GM18511 (cell line): Measurements from ENCODE around the gene ANKRD6.
"Not testable (repeated sequence)": the region's sequence is repeated elsewhere in the genome, so short reads cannot be mapped to it uniquely, and the experiment has no call there.

Experiments
- ATAC-seq: cut with Tn5 transposase; IDR thresholded peaks from one replicate; pipeline ENCODE4 v1.9.1; 2021; ENCODE audit warnings: mild to moderate bottlenecking, moderate library complexity; ENCODE audit not compliant: unreplicated experiment

ANKRD6 gene

DNA sequence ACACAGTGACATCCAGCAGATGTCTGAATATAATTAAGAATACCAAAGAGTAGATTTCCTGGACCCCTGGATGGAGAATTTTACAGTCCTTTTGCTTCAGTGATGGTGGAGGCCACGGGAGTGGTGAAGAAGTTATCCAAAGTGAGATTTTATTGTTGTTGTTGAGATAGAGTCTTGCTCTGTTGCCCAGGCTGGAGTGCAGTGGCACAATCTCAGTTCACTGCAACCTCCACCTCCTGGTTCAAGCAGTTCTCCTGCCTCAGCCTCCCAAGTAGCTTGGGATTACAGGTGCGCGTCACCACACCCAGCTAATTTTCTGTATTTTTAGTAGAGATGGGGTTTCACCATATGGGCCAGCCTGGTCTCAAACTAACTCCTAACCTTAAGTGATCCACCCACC is 208.6 kb downstream of the ANKRD6 start:
- not testable (repeated sequence) for ATAC-seq

GRCh38 chr6:89642956-89643355 is 210.0 kb downstream of the ANKRD6 start:
- ATAC-seq: no peak

- no peak for ATAC-seq
Measured at GRCh38 chr6:89643406-89643805, 210.5 kb downstream of the ANKRD6 start.

- no peak for ATAC-seq
Measured at GRCh38 chr6:89644864-89645263, 211.9 kb downstream of the ANKRD6 start.

DNA sequence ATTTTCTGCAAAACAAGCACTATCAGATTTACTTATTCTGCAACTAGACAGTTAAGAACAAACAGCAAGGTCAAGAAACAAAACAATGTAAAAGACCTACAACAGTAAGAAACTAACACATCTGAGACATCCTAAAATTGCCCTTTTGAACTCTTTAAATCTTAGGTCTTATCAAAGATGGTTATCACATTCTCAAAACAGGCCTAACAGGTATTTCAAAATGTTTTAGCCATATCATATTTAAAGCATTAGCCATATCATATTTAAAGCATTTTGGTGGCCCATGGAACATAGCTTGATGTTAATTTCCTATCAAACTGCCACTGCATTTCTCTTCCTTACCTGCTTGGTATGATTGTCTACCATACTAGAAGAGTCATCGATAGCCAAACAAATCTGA is 216.7 kb downstream of the ANKRD6 start:
- ATAC-seq: no peak

DNA sequence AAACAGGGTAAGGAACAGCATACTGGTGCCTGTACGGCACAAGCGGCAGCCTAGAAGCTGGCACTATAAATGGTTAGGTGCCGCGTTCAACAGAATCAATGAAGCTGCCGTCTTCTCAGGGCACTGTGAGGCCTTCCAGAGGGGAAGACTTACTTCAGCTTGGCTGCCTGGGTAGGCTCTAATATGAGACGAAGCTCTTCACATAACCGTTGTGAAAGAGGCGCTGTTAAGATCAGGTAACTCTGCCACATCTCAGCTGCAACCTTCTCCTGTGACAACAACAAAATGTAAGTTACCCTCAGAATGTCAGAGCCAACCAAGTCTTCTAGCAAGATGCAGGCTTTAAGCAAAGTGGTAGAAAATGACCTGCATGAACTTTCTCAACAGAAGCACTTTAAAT is 217.6 kb downstream of the ANKRD6 start:
- no peak for ATAC-seq

GRCh38 chr6:89655122-89655521 is 222.2 kb downstream of the ANKRD6 start:
- ATAC-seq: no peak

DNA sequence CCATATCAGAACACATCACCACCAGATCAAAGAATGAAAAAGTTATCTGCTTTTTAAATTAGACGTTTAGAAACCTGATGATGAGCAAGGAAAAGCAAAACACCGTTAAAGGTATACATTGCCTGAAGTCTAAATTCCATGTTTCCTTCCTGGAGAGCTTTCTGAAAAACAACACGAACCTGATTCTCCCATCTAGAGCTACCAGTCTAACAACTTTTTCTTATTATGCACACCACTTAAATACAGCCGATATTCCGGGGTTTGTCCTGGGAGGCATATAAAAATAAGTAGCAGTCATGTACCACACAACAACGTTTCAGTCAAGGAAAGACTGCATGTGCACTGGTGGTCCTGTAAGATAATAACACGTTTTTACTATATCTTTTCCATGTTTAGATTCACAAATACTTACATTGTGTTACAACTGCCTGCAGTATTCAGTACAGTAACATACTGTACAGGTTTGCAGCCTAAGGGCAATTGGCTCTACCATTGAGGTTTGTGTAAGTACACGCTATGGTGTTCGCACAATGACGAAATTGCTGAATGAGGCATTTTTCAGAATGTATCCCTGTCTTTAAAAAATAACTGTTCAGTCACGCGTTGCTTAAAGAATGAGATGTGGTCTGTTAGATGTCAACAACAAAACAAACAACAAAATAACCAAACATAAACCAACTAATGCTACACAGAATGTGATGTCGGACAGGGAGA is 224.7 kb downstream of the ANKRD6 start:
- no peak for ATAC-seq

DNA sequence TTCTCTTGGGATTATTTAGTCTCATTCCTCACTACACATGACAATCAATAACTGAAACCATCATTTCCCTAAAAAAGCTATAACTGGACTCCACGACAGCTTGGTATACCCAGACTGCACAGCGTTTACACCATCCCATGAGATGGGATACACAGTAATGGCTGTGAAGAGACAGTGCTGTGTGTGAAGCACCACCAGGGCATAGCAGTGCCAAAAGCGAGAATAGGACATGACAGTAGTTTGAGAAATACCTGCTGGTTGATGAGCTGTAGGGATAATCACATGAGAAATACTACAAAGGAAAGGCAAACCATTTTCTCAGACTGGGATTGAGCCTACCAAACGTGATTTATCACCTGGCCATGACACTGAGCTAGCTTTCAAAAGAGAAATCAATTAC is 228.0 kb downstream of the ANKRD6 start:
- ATAC-seq: no peak

- ATAC-seq: no peak
Measured at GRCh38 chr6:89661559-89661958, 228.6 kb downstream of the ANKRD6 start.

GRCh38 chr6:89662659-89663223 is 229.8 kb downstream of the ANKRD6 start:
- ATAC-seq: no peak

GRCh38 chr6:89667872-89668556 is 235.1 kb downstream of the ANKRD6 start:
- ATAC-seq: no peak

DNA sequence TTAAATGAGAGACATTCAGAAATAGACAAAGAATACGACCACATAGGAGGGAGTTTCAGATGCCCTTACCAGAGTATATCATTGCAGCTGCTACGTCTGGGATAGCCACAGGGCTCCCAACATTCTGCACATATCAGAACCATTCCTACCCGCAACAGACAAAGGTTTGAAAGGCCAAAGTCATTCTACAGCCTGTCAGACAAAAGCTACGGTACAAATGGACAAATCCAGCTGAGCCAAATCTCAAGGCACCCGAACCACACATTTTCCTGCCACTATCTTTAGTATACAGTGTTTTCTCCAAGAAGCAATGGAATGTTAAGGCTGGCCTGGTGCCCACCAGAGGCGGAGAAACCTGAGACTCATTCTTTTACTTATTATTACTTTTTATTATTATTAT is 236.1 kb downstream of the ANKRD6 start:
- ATAC-seq: no peak

- no peak for ATAC-seq
Measured at GRCh38 chr6:89670935-89671565, 238.1 kb downstream of the ANKRD6 start.

DNA sequence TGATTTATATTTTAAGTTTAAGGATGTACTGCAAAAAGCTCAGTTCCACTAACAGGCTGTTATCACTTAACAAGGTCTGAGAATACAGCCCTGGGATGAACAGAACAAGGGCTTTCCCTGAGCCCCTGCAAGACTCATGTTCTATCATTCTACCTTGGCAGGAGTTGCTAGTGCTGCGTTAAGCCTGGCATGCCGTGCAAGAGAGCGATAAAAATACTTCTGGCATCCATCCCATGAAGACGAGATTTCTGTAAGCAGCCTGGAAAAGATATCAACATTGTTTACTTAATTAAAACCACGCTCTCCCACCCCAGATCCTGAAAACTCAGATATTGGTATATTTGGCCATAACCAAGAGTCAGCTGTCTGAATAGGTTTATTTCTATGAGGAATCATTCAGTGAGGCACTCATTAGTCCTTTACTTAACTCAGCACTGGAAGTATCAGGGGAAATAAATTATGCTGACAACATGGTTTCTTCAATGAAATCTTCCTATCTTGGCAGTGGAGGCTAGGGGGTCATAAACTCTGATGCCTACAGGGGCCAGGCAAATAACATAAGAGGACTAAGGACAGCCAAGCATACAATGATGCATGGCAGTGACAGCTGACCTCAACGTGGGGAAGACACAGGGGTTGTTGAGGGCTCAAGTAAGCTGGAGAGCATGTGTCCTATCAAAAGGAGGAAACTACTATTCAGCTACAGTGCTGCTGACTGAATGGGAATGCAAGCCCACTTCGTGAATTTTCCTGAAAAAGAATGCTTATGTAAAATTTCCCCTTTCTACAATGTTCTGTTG is 243.2 kb downstream of the ANKRD6 start:
- no peak for ATAC-seq

DNA sequence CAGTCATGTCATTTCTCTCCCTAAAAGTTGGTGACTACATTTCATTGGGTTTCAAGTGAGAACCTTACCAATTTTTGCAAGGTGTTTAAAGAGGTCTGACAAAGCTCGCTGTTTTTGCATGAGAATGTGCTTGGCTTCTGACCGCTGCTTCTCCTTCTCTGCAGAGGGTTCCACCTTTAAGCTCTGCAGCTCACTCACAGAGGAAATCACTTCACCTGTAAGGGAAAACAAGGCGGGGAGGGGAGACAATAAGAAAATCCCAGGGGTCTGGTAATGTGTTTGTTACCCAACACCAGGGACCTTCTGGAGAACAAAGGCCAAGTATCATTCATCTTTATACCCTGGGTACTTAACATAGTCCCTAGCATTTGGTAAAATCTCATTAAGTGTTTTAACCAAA is 245.6 kb downstream of the ANKRD6 start:
- no peak for ATAC-seq

GRCh38 chr6:89679215-89680120 is 246.5 kb downstream of the ANKRD6 start:
- ATAC-seq: no peak

DNA sequence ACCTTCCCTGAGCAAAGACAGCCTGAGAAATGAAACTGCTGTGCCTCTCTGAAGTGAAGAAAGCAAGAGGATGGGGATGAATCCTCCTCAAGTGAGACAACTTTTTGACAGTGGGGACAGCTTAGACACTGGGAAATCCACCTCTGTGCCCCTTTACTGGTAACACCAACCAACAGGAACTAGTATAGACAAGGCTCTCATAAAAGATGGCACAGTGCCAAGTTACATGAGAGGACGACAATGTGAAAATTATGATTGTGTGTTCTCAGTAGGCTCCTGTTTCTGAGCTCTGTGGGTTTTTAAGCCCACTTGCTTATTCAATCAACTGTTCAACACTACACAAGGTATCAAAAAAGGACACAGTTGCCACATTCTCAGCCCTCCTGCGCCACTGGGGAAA is 247.2 kb downstream of the ANKRD6 start:
- no peak for ATAC-seq

DNA sequence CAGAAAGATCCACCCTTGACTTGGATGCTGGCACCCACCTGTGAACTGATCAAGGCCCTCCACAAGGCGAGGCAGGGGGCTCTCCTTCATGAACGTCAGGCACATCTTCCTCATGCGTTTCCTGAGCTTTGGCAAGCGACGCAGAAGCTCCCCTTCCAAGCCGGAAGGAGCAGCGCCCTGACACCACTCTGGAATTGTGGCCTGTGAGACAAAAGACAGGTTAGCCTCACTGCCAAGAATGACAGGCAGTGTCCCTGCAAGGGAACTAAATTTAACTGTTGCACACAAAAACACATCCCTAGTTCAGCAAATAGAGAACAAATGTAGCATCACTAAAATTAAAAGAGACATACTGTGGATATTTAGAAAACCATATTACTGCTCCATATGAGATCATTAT is 247.6 kb downstream of the ANKRD6 start:
- no peak for ATAC-seq

GRCh38 chr6:89681983-89682564 is 249.1 kb downstream of the ANKRD6 start:
- ATAC-seq: no peak
